Stimulated activated CD4-positive, alpha-beta T cell treated with anti-CD3 and anti-CD28 coated beads, Interleukin-4, amount 100 ng/mL, for 24 hours (primary cell): ENCODE measurements around the gene ERC1.
"Not testable (repeated sequence)": the region's sequence is repeated elsewhere in the genome, so short reads cannot be mapped to it uniquely, and the experiment has no call there.

Experiments
- DNase-seq: peaks from one replicate; pipeline ENCODE4 v3.0.0-alpha.2; 2020

Gene ERC1

DNA sequence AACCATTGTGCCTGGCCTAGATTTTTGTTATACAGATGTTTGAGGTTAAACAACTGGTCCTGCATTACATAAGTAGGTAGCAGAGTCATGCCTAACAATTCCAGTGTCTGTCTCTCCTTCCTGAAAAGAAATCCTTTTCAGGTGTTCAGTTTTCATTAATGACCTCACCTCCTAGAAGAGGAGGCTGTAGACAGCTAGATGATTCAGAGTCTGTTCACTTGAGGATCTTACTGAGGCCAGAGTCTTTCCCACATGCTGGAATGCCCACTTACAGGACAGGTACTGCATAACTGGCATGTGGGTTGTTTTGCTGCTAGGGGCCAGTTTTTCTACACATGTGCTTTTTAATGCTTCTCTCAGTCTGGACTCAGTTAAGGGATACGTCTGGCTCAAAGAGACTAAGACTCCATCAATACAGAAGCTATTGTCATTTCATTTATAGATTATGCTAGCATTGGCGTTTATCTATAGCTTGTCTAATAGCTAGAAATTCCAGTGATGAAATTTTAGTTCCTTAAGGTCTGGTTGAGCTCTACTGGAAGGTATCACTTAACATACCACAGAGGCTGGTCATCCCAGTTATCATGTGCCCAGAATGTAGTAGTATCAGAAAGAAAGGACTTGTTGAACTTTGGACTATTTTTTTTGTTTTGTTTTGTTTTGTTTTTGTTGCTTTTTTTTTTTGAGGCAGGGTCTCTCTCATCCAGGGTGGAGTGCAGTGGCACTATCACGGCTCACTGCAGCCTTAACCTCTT lies 206.4 kb downstream of the ERC1 start:
- no peak for DNase-seq

DNA sequence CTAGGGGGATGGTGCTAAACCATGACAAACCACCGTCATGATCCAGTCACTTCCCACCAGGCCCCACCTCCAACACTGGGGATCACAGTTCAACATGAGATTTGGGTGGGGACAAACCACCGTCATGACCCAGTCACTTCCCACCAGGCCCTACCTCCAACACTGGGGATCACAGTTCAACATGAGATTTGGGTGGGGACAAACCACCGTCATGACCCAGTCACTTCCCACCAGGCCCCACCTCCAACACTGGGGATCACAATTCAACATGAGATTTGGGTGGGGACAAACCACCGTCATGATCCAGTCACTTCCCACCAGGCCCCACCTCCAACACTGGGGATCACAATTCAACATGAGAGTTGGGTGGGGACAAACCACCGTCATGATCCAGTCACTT lies 207.8 kb downstream of the ERC1 start:
- not testable (repeated sequence) for DNase-seq

DNA sequence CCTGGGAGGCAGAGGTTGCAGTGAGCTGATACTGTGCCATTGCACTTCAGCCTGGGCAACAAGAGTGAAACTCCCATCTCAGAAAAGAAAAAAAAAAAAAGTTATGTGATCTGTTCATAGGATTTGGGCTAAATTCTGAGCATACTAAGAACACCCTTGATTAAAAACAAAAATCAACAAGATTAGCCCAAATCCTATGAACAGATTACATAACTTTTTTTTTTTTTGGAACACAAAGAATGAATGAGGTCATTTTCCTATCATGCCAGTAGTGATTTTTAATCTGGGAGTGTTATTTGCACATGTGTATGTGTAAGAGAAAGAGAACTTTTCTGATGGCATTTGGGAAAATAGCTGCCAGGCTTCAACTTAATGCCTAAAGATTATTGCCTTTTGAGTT lies 208.7 kb downstream of the ERC1 start:
- no peak for DNase-seq

DNA sequence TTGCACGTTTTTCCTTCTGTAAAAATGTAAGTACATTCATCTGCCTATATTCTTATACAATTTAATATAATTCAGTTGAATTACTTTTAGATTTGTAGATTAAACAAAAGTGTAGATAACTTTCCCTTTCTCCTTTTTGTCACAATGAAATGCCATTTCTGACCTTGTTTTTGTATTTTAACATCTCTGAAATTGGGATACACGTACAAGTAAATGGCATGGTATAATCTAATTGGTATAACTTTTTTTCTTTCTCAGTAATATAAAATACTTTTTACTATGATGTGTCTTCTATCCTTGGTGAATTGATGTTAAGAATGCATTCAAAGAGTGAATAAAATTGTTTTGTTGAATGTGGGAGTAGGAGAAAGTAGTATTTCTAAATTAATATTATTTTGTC lies 210.0 kb downstream of the ERC1 start:
- no peak for DNase-seq

DNA sequence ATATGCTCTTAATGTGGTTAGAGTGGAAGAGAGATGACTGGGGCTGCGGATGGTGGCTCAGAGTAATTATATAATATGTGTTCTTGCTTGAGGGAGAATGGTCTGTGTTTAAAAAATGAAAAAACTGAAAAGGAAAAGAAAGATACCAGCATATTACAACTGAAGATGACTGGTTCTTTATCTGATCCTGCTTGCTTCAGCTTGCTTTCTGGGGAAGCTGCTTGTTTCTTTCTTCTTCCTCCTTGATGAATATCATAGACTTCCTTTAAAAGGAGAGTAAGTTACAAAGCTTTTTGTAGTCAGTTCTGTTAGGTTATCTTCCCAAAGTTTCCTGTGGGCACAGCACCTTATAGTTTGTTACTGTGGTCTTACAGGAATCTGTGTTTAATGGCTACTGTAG lies 210.9 kb downstream of the ERC1 start:
- no peak for DNase-seq

DNA sequence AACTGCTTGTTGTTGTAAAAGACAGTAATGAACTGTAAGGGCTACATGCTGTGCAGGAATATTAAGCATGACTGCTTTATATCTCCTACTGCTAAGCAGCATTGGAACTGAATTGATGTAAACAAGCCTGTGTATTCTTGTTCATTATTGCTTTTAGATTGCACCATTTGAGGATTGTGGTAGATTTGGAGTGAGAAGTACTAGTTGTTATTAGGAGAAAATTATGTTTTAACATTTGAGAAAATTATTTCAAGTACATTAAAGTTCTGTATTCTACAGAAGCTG lies 212.7 kb downstream of the ERC1 start:
- no peak for DNase-seq

DNA sequence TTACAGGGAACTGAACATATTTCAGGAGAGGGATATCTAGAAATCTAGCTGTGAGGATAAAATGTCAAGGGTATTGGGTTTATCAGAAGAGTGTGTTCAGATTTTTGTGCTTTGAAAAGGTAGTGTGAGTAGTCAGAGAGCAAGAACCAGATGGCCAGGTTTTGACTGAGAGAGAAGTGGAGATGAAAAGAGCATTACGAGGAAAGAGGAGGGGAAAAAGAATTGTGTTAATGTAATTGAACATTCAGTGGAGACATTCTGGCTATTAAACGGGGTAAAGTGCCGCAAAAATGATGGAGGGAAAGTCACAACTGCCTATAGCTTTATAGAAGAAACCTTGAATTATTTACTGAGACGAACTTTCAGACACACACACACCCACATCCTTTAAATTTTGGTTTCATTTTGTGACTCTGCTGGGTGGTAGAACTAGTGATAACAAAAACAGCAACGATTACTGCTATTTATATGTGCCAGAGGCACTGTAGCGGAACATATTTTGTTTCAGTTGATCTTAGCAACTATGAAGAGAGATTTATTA lies 213.6 kb downstream of the ERC1 start:
- DNase-seq = no peak

DNA sequence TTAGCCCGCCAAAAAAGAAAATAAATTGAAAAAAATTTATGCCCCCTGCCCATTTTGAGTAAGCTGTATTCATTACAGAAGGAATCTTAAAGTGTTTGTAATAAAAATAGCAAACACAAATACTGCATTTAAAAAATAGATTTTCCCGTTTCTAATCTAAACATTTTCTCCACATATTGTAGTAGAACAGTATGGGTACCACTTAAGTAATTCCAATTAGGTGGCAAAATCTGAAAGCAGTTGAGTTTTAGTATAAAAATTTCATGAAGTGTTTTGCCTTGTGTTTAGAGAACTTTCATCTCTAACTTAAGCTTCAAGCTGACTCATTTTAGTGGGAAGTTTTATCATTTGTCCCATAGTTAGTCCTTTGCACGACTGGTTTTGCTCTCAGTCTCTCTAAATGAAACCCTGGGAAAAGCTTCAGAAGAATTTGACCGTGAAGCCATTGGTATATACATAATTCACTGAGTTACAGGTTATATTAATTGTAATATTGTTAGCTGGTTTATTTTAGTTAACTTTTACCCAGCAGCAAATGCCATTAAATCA lies 214.6 kb downstream of the ERC1 start:
- DNase-seq = no peak

DNA sequence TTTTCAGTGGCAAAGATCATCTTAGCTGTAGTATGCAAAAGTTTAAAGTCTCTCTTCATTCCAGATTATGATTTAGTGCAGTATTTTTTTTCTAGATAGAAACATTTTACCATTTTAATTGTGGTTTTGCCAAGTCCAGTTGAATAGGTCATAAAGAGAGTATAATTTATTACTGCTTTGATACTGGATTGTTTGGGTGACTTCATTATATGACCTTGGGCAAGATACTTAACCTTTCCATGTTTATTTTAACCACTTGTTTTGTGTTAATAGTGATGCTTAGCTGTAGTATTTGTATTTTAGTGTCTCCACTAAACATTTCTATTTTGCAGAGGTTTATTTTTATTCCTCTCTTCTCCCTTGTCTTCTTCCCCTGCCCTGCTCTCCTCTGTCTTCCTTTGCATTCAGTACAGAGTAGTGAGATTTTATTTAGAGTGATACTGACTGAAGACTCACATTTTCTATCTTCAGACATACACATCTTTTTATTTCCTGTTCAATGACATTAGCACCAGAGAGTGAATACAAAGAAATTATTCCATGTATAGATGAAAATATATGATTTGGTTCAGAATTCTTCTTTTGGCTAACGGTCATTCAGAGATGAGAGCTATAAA lies 215.2 kb downstream of the ERC1 start:
- DNase-seq = no peak

DNA sequence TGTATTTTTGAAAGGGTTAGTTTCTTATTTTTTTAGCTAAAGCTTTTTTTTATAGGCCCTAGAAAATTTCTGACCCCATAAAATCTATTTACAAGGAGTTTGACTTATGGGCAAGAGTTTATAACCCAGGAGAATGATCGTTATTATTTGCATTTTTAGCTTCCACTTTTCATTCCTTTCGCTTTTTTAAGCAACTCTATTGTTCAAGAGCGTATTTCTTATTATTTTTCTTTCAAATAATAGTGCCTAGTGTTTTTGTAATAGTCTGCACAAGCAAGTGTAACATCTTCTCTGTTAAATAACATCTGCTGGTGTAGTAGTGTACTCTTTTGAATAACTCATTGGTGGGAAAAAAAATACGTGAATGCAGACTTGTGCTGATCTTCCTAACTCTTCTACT lies 216.3 kb downstream of the ERC1 start:
- DNase-seq = no peak

DNA sequence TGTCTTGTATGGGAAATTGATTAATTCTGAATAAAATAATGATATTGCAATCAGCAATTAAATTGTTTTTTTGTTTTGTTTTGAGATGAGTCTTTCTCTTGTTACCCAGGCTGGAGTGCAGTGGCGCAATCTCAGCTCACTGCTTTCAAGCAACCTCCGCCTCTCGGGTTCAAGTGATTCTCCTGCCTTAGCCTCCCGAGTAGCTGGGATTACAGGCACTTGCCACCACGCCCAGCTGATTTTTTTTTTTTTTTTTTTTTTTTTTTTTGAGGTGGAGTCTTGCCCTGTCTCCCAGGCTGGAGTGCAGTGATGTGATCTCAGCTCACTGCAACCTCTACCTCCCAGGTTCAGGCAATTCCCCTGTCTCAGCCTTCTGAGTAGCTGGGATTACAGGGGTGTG lies 217.7 kb downstream of the ERC1 start:
- DNase-seq = not testable (repeated sequence)

DNA sequence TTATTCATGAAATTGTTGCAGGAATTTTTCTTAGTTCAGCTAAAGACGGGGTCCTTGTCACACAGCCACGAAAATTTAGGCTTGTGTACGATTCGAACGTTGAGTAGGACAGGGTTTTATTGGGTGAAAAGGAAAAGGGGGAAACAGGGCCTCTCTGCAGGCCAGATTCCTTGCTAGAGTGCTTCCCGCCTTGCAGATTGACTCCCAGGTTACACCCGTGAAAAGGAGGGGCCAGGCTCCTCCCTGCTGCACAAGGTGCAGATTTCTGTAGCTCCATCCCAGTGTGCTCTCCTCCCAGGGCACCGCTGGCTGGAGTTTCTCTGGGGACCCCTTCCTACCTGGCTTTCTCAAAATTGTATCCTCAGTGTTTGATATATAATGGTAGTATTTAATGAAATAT lies 221.5 kb downstream of the ERC1 start:
- DNase-seq = no peak

DNA sequence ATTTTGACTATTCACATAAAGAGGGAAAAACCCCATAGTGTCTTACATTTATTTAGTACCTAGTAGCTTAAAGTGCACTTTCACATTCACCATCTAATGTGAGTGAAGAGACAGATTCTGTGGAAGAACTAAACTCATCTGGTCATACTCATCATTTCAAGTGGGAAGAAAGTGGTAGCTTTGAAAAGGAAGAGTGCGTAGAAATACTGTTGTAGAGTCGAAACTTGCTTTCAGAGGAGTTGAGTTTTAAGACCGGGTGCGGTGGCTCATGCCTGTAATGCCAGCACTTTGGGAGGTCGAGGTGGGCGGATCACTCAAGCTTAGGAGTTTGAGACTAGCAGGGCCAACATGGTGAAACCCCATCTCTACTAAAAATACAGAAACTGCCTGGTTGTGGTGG lies 222.2 kb downstream of the ERC1 start:
- peak; percentile 29 for DNase-seq

DNA sequence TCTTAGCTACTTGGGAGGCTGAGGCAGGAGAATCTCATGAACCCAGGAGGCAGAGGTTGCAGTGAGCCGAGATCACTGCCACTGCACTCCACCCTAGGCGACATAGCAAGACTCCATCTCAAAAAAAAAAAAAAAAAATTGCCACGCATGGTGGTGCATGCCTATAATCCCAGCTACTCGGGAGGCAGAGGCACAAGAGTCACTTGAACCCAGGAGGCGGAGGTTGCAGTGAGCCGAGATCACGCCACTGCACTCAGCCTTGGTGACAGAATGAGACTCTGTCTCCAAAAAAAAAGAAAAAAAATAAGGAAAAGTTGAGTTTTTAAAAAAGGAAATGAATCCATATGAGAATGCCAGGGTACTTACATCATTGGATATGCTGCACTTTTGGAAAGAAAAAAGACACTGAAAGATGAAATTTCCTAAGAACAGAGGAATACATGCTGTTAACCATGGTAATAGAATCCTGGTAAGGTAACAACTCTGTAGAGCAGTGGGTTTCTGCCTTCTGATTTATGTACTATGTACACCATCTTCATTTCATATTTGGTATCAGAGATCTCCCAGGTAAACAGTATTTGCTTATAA lies 222.7 kb downstream of the ERC1 start:
- no peak for DNase-seq

DNA sequence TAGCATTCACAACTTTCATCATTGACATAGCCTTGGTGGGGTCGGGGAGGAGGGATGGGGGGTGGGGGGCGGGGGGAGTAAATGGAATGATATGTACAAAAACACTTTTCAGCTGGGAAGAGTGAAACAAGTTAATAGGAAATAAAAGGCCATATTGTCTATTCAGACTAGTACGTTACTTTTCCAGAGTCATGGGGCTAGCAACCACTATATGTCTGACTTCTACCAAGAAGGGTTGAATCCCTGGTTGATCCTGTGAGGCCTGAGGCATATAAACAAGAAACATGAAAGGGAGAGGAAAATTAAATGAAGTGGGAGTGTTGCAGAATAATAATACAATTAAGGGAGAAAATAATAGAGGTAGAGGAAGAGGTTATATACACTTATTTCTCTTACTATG lies 225.5 kb downstream of the ERC1 start:
- no peak for DNase-seq

DNA sequence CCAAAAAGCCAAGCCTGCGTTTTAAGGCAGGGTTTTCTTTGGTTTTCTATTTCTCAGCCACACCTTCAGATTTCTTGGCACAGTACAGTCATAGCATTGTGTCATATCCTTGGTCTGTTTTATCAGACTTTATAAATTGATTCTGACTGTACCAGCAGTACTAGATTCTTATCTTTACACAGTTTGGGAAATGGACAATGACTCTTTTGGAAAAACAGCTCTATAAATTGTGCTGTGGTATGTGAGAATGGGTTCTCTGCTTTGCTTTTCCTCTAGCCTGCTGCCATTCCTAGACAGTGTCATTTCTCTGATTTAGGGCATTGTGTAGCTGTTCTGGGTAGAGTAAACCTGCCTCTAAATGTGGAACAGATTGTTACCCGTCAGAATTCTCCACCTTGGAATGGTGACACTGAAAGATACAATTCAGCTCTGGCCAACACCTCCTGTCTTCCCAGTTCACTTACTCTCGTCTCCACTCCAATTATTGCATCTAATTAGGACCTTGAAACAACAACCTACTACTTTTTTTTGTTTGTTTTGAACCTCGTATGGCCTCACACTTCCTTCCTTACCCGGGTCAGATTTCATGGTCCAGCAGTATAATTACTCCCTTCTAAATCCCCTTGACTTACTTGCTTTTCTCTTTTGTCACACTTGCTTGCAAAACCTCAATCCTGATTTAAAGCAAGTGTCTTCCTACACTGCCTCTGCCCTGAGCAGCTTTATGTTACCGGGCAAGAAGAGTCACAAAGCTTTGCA lies 226.3 kb downstream of the ERC1 start:
- no peak for DNase-seq

DNA sequence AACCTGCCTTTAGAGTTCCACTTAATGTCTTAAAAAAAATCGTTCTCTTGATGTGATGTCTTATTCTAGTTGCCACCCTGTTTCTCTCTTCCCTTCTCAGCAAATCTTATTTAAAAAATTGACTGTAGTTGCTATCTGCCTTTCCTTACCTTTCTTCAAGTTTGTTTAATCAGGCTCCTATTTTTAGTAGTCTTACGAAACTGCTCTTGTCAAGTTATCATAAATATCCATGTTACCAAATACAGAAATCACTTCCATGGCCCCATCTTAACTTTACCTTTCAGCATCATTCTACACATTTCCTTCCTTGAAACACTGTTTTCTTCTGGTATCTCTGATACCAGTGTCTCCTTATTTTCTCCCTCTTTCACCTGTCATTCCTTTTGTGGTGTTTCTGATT lies 227.3 kb downstream of the ERC1 start:
- no peak for DNase-seq

DNA sequence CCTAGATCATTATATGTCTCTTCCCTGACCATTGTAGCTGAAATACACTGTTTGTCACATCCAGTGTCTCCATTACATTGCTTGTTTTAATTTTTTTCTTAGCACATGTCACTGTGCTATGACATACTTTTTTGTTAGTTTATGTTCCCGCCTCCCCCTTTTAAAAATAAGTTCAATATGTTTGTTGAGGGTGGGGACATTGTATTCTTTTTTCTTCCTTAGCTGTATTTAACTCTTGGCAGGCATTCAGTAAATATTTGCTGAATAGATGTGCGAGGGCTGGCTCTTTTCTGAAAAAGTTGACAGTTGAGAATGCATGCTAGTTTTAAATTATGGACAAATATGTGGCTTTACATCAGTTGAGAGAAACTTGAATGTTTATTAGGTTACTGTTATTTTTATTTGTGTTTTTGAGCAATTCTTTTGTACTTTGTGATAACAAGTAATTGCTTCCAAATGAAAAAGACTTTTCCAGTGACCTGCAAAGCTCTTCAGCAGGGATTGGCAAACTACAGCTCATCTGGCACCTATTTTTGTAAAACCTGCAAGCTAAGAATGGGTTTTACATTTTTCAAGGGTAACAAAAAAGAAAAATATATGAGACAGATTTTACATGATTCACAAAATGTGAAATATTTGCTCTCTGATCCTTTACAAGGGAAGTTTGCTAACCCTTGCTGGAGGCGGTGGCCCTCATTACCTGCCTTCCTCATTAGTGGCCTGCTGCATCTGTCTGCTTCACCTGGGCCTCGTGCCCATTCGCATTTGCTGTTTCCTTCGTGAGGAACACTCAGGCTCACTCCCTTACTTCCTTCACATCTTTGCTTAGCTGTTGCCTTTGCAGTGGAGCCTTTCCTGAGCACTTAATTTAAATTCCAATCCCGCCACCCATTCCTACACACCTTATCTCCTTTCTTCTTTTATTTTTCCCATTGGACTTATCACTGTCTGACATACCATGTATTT lies 229.4 kb downstream of the ERC1 start:
- DNase-seq = no peak

DNA sequence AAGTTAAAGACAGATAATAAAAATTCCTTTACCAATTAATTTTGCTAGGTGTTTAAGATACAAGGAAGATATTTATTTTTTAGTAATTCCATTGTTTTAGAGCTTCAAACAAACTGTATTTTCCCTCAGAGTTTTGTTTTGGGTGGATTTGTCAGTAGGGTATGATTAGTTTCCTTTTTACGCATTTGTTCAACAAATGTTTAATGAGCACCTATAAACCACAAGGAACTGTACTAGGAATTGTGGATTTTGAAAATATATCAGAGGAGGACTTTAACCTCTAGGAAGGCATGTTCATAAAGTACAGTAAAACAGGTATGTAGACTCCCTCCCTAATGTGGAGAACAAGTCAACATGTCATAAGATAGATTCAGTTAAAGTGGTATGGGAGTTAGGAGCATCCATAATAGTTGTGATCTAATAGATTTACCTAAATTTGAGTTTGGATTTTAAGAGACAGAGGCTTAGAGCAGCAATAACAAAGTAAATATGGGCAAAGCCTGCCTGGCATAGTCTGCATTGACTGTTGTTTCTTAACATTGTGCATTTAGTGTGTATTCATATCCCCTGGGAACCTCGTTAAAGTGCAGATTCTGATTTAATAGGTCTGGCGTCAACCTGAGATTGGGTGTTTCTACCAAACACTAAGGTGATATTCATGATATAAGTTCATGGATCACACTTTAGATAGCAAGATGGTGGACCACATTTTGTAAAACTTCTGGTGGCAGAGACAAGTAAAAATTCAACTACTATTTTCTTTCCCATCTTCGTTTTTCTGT lies 232.0 kb downstream of the ERC1 start:
- no peak for DNase-seq

DNA sequence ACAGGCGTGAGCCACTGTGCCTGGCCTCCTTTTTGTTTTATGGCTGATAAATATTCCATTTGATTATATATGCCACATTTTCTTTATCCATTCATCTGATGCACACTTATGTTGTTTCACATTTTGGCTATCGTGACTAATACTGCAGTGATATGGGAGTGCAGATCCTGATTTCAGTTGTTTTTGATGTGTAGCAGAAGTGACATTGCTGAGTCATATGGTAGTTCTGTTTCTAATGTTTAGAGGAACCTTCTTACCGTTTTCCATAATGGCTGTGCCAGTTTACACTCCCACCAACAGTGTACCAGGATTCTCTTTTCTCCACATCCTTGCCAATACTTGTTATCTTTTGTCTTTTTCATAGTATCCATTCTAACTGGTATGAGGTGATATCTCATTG lies 235.9 kb downstream of the ERC1 start:
- DNase-seq = no peak

DNA sequence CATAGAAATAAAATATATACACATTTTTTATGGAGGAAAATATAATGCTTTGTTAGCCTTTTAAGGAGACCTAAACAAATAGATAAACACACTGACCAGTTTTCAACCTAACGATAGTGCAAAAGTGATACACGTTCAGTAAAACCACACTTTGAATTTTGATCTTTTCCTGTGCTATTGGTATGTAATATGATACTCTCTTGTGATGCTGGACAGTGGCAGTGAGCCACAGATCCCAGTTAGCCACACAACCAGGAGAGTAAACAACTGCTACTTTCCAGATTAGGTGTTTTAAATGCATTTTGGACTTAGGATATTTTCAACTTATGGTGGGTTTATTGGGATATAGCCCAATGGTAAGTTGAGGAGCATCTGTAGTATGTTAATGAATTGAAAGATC lies 243.1 kb downstream of the ERC1 start:
- DNase-seq = no peak
